HAP-1 (cell line): ENCODE data around the gene EHBP1.
A peak's percentile ranks its signal among the peaks of the same experiment; 100 is the strongest.
"Not testable (repeated sequence)": the region's sequence is repeated elsewhere in the genome, so short reads cannot be mapped to it uniquely, and the experiment has no call there.

Experiments used
- DNase-seq, 2 experiments: peaks; one replicate each; pipeline ENCODE4 v3.0.0-alpha.2; 2016 to 2020; ENCODE audit warnings: low spot score in 2 of 2
- H3K27me3 ChIP-seq: fragments of 250-450 bp; sonication (Bioruptor Pico); 2 replicates; pipeline ENCODE4 v1.5.1; 2020; ENCODE audit warnings: low read depth, mild to moderate bottlenecking, moderate library complexity
- H3K36me3 ChIP-seq: fragments of 250-450 bp; sonication (Bioruptor Pico); replicated peaks from 2 replicates; pipeline ENCODE4 v1.5.1; 2020; ENCODE audit warnings: mild to moderate bottlenecking
- H3K4me1 ChIP-seq: fragments of 250-450 bp; sonication (Bioruptor Pico); 2 replicates; pipeline ENCODE4 v1.5.1; 2020; ENCODE audit warnings: mild to moderate bottlenecking
- H3K4me3 ChIP-seq: fragments of 250-450 bp; sonication (Bioruptor Pico); 2 replicates; pipeline ENCODE4 v1.5.1; 2020; ENCODE audit warnings: mild to moderate bottlenecking, moderate library complexity
- H3K9me3 ChIP-seq: fragments of 250-450 bp; sonication (Bioruptor Pico); 2 replicates; pipeline ENCODE4 v1.5.1; 2020; ENCODE audit warnings: mild to moderate bottlenecking, moderate library complexity
- in situ Hi-C: fragments of 300-500 bp; cut with MboI; formaldehyde crosslinking; loops from 3 replicates; pipeline ENCODE4 v1.14.3; 2020; ENCODE audit warnings: low sequenced_read_pairs, inconsistent platforms, mixed read lengths

Gene EHBP1

GRCh38 chr2:63008838-63009237, 303.3 kb downstream of the EHBP1 start:
- Histone ChIP-seq H3K36me3 (no peaks in the 10 kb centered on the region), H3K27me3 (no peaks in the 10 kb centered on the region), H3K4me1 (peaks cover 36% of the 10 kb centered on the region), H3K9me3 (no peaks in the 10 kb centered on the region), H3K4me3 (no peak overlapping the region)
- in situ Hi-C loops: no loop called here
- no peak for DNase-seq

GRCh38 chr2:63009490-63009889, 304.0 kb downstream of the EHBP1 start:
- in situ Hi-C loops: no loop called here
- H3K4me3 ChIP-seq: no peak overlapping the region
- DNase-seq: no peak
- peaks cover 36% of the 10 kb centered on the region for H3K4me1 ChIP-seq
- no peaks in the 10 kb centered on the region for H3K36me3 ChIP-seq
- no peaks in the 10 kb centered on the region for H3K27me3 ChIP-seq
- no peaks in the 10 kb centered on the region for H3K9me3 ChIP-seq

GRCh38 chr2:63012541-63012940, 307.0 kb downstream of the EHBP1 start:
- Histone ChIP-seq H3K36me3 (no peaks in the 10 kb centered on the region), H3K27me3 (no peaks in the 10 kb centered on the region), H3K9me3 (no peaks in the 10 kb centered on the region), H3K4me1 (peaks cover 20% of the 10 kb centered on the region), H3K4me3 (no peak overlapping the region)
- no peak for DNase-seq
- in situ Hi-C loops: no loop called here

- Histone ChIP-seq H3K36me3 (no peaks in the 10 kb centered on the region), H3K4me1 (peaks cover 11% of the 10 kb centered on the region), H3K9me3 (no peaks in the 10 kb centered on the region), H3K4me3 (no peak overlapping the region), H3K27me3 (no peaks in the 10 kb centered on the region)
- in situ Hi-C loops: no loop called here
- DNase-seq: no peak
These were observed 307.9 kb downstream of the EHBP1 start for GRCh38 chr2:63013438-63013837.

GRCh38 chr2:63015389-63015788, 309.9 kb downstream of the EHBP1 start:
- DNase-seq: no peak
- H3K27me3 ChIP-seq: no peaks in the 10 kb centered on the region
- in situ Hi-C loops: no loop called here
- H3K4me3 ChIP-seq: no peak overlapping the region
- no peaks in the 10 kb centered on the region for H3K9me3 ChIP-seq
- H3K4me1 ChIP-seq: 0 out of 2 replicates have a peak, but pooled peaks cover 3% of the 10 kb centered on the region
- H3K36me3 ChIP-seq: no peaks in the 10 kb centered on the region

GRCh38 chr2:63018439-63018838, 312.9 kb downstream of the EHBP1 start:
- DNase-seq: no peak
- in situ Hi-C loops: no loop called here
- no peaks in the 10 kb centered on the region for H3K4me1 ChIP-seq
- H3K9me3 ChIP-seq: no peaks in the 10 kb centered on the region
- no peaks in the 10 kb centered on the region for H3K27me3 ChIP-seq
- H3K4me3 ChIP-seq: no peak overlapping the region
- no peaks in the 10 kb centered on the region for H3K36me3 ChIP-seq

- in situ Hi-C loops, H3K27me3 ChIP-seq, H3K4me1 ChIP-seq, H3K9me3 ChIP-seq, H3K4me3 ChIP-seq, H3K36me3 ChIP-seq, DNase-seq: not testable (repeated sequence)
These were observed 314.2 kb downstream of the EHBP1 start for GRCh38 chr2:63019686-63020085.

- H3K36me3 ChIP-seq: no peaks in the 10 kb centered on the region
- DNase-seq: peak; percentile 58 to 61
- H3K4me3 ChIP-seq: no peak overlapping the region
- in situ Hi-C loops: no loop called here
- H3K9me3 ChIP-seq: no peaks in the 10 kb centered on the region
- H3K27me3 ChIP-seq: no peaks in the 10 kb centered on the region
- H3K4me1 ChIP-seq: no peaks in the 10 kb centered on the region
These were observed 317.9 kb downstream of the EHBP1 start for GRCh38 chr2:63023444-63023843.

GRCh38 chr2:63027220-63027619, 321.7 kb downstream of the EHBP1 start:
- in situ Hi-C loops: loop anchor here (25.0 kb wide), 2 partner anchors 240 to 565 kb away; no protein-coding TSS in a partner anchor
- H3K36me3 ChIP-seq: no peaks in the 10 kb centered on the region
- no peaks in the 10 kb centered on the region for H3K27me3 ChIP-seq
- H3K4me3 ChIP-seq: no peak overlapping the region
- no peaks in the 10 kb centered on the region for H3K9me3 ChIP-seq
- H3K4me1 ChIP-seq: no peaks in the 10 kb centered on the region
- no peak for DNase-seq

- Histone ChIP-seq H3K9me3 (no peaks in the 10 kb centered on the region), H3K27me3 (no peaks in the 10 kb centered on the region), H3K4me3 (no peak overlapping the region), H3K4me1 (no peaks in the 10 kb centered on the region), H3K36me3 (no peaks in the 10 kb centered on the region)
- DNase-seq: no peak
- in situ Hi-C loops: loop anchor here (25.0 kb wide), 2 partner anchors 242 to 567 kb away; no protein-coding TSS in a partner anchor
These were observed 323.5 kb downstream of the EHBP1 start for GRCh38 chr2:63029058-63029457.

- DNase-seq: peak in 1 of 2 experiments; percentile 58
- peaks cover 16% of the 10 kb centered on the region for H3K4me1 ChIP-seq
- H3K9me3 ChIP-seq: no peaks in the 10 kb centered on the region
- H3K36me3 ChIP-seq: no peaks in the 10 kb centered on the region
- no peak overlapping the region for H3K4me3 ChIP-seq
- in situ Hi-C loops: loop anchor here (25.0 kb wide), 2 partner anchors 247 to 572 kb away; no protein-coding TSS in a partner anchor
- no peaks in the 10 kb centered on the region for H3K27me3 ChIP-seq
These were observed 329.0 kb downstream of the EHBP1 start for GRCh38 chr2:63034526-63034925.

- no peak for DNase-seq
- Histone ChIP-seq H3K27me3 (no peaks in the 10 kb centered on the region), H3K36me3 (no peaks in the 10 kb centered on the region), H3K4me1 (peaks cover 16% of the 10 kb centered on the region), H3K4me3 (no peak overlapping the region), H3K9me3 (no peaks in the 10 kb centered on the region)
- in situ Hi-C loops: loop anchor here (25.0 kb wide), 2 partner anchors 248 to 573 kb away; no protein-coding TSS in a partner anchor
These were observed 329.7 kb downstream of the EHBP1 start for GRCh38 chr2:63035169-63035568.

- H3K27me3 ChIP-seq: no peaks in the 10 kb centered on the region
- no peaks in the 10 kb centered on the region for H3K36me3 ChIP-seq
- no peak overlapping the region for H3K4me3 ChIP-seq
- in situ Hi-C loops: loop anchor here (25.0 kb wide), 2 partner anchors 248 to 573 kb away; no protein-coding TSS in a partner anchor
- peak in 1 of 2 experiments; percentile 36 for DNase-seq
- peaks cover 16% of the 10 kb centered on the region for H3K4me1 ChIP-seq
- no peaks in the 10 kb centered on the region for H3K9me3 ChIP-seq
These were observed 330.1 kb downstream of the EHBP1 start for GRCh38 chr2:63035660-63036059.

- Histone ChIP-seq H3K36me3 (no peaks in the 10 kb centered on the region), H3K4me3 (no peak overlapping the region), H3K9me3 (no peaks in the 10 kb centered on the region), H3K27me3 (no peaks in the 10 kb centered on the region), H3K4me1 (peaks cover 32% of the 10 kb centered on the region)
- in situ Hi-C loops: loop anchor here (25.0 kb wide), 2 partner anchors 251 to 576 kb away; no protein-coding TSS in a partner anchor
- DNase-seq: no peak
These were observed 332.5 kb downstream of the EHBP1 start for GRCh38 chr2:63038034-63038433.

GRCh38 chr2:63040586-63040985, 335.1 kb downstream of the EHBP1 start:
- Histone ChIP-seq H3K4me3 (no peak overlapping the region), H3K9me3 (no peaks in the 10 kb centered on the region), H3K36me3 (no peaks in the 10 kb centered on the region), H3K27me3 (no peaks in the 10 kb centered on the region), H3K4me1 (peaks cover 24% of the 10 kb centered on the region)
- in situ Hi-C loops: loop anchor here (25.0 kb wide), 2 partner anchors 253 to 578 kb away; no protein-coding TSS in a partner anchor
- DNase-seq: no peak
